Pancreas (tissue), 10 donors: ENCODE measurements around the gene TCTA. TPM values are rescaled to one million over a fixed set of nuclear protein-coding genes. Genes with fewer than 3 reads are reported as not detected.
A peak's percentile ranks its signal among the peaks of the same experiment; 100 is the strongest.

Experiments used
- ATAC-seq, 4 donors: fragments of 200-7000 bp; cut with Tn5 transposase; one replicate each; pipeline versions ENCODE4 v1.8.0 to v1.9.1; 2020; ENCODE audit warnings: mild to moderate bottlenecking in 4 of 4, moderate library complexity in 4 of 4
- DNase-seq, 6 donors: peaks; one replicate each; pipeline ENCODE4 v3.0.0-alpha.2; 2020
- FAIRE-seq: peaks from 2 replicates; lab custom pipeline; 2012; peaks lifted over from hg19 to GRCh38; lab: Jason Lieb, UNC
- H3K27ac ChIP-seq, 4 donors: fragments of 200-600 bp; sonication (generic); 1 replicate in 3 of 4; 2 replicates in 1 of 4; pipeline versions ENCODE4 v1.5.0 to v1.8.0; 2020
- H3K27me3 ChIP-seq, 4 donors: fragments of 200-600 bp; one replicate each; pipeline ENCODE4 v1.8.0; 2021
- H3K36me3 ChIP-seq, 3 donors: fragments of 200-600 bp; sonication (generic) in 1 of 3; one replicate each; pipeline versions ENCODE4 v1.5.0 to v1.8.0; 2020 to 2021
- H3K4me1 ChIP-seq, 3 donors: fragments of 200-600 bp; one replicate each; pipeline ENCODE4 v1.8.0; 2021
- H3K4me3 ChIP-seq, 4 donors: fragments of 200-600 bp; sonication (generic) in 2 of 4; one replicate each; pipeline versions ENCODE4 v1.5.0 to v1.8.0; 2020 to 2021
- H3K9me3 ChIP-seq, 4 donors: fragments of 200-600 bp; one replicate each; pipeline ENCODE4 v1.8.0; 2021
- CTCF ChIP-seq, 4 donors: fragments of 200-600 bp; sonication (generic) in 3 of 4; IDR thresholded peaks; one replicate each; pipeline versions ENCODE4 v1.5.0 to v1.8.0; 2021; ENCODE audit warnings: antibody characterized with exemption in 4 of 4
- WGBS, 2 donors: extraction: QIAGEN DNeasy Blood & Tissue Kit; methylation state at CpG; one replicate each; pipeline ENCODE4 v1.1.7; 2013; 5-methylcytosine and 5-hydroxymethylcytosine counted together
- intact Hi-C, 3 donors: fragments of 100-400 bp; cut with DNase I; formaldehyde crosslinking; loops; one replicate each; pipeline versions ENCODE4 v1.11.1 to v1.14.2; 2022
- polyA plus RNA-seq, 2 donors: library from polyadenylated mRNA; stranded (reverse); fragments of 200-250 nt; gene quantifications; one replicate each; pipeline ENCODE4 v1.2.3, GENCODE V29; 2013
- total RNA-seq, 6 donors: library from RNA; stranded (reverse); fragmentation: NEBNext Ultra II Directional in 4 of 6; extraction: Animal tissue kit (Norgen Biotek cat#: 25700) in 4 of 6; gene quantifications; one replicate each; pipeline versions ENCODE4 v1.2.1 to v1.2.4, GENCODE V29; 2021 to 2023
- donor health status: healthy with polysubstance abuse.
- donor health status: DM: no; HTN: no; CAD: no; lungs with moderate emphysema.
- donor health status: DM: no; HTN: no; CAD: no.
- donor health status: control.
- donor health status: control.
- donor health status: Bipolar disorder and iron deficiency.
- donor health status: DM: yes; HTN: yes; CAD: no.
- donor health status: DM: no; HTN: no; CAD: no.
- donor health status: DM: no; HTN: no; CAD: no.
- donor health status: DM: yes; HTN: yes; CAD: no.

TCTA gene
- total and polyA plus RNA-seq, 8 donors: 8.5 to 33.1 (median 13.9) TPM

GRCh38 chr3:49453621-49454020 is 41.4 kb downstream of the TCTA start:
- FAIRE-seq: no peak
- Histone ChIP-seq H3K4me1 (peaks cover 7 to 30% (median 7%) of the 10 kb centered on the region in 3 donors), H3K4me3 (no peak overlapping the region), H3K27ac (no peak overlapping the region), H3K27me3 (no peaks in the 10 kb centered on the region), H3K36me3 (no peaks in the 10 kb centered on the region), H3K9me3 (no peaks in the 10 kb centered on the region)
- intact Hi-C loops: no loop called here
- no peak for TF ChIP-seq CTCF (IDR thresholded peaks at IDR 0.05)
- no peak for ATAC-seq
- DNase-seq: no peak
- WGBS, 2 donors: 88 to 91% methylated on average over 4 of the region's 4 CpGs

- Histone ChIP-seq H3K27me3 (no peaks in the 10 kb centered on the region), H3K4me3 (no peak overlapping the region), H3K9me3 (no peaks in the 10 kb centered on the region), H3K27ac (peak overlapping the region in 3 of 4 donors; percentile 25 to 55 (median 42)), H3K4me1 (peaks cover 7 to 33% (median 13%) of the 10 kb centered on the region in 3 donors), H3K36me3 (no peaks in the 10 kb centered on the region)
- WGBS, 2 donors: 32 to 50% methylated on average over 2 of the region's 2 CpGs
- ATAC-seq: peak; percentile 39 to 85 (median 76)
- peak in 3 of 4 donors; percentile 15 to 26 (median 16) for TF ChIP-seq CTCF (IDR thresholded peaks at IDR 0.05)
- no peak for FAIRE-seq
- peak in 5 of 6 donors; percentile 52 to 78 (median 60) for DNase-seq
- intact Hi-C loops: no loop called here
These were observed 42.2 kb downstream of the TCTA start for GRCh38 chr3:49454458-49454857.

- peak overlapping the region; percentile 1 to 55 (median 34) for H3K27ac ChIP-seq
- H3K36me3 ChIP-seq: no peaks in the 10 kb centered on the region
- peaks cover 14 to 39% (median 19%) of the 10 kb centered on the region in 3 donors for H3K4me1 ChIP-seq
- DNase-seq: no peak
- H3K9me3 ChIP-seq: no peaks in the 10 kb centered on the region
- 44 to 46% methylated on average over 3 of the region's 3 CpGs for WGBS, 2 donors
- TF ChIP-seq CTCF (IDR thresholded peaks at IDR 0.05): no peak
- intact Hi-C loops: no loop called here
- ATAC-seq: peak in 2 of 4 donors; percentile 1 to 8
- H3K4me3 ChIP-seq: no peak overlapping the region
- FAIRE-seq: no peak
- H3K27me3 ChIP-seq: no peaks in the 10 kb centered on the region
These were observed 42.9 kb downstream of the TCTA start for GRCh38 chr3:49454898-49455681.

- Histone ChIP-seq H3K36me3 (no peaks in the 10 kb centered on the region), H3K27me3 (no peaks in the 10 kb centered on the region), H3K4me3 (no peak overlapping the region), H3K4me1 (peaks cover 26 to 52% (median 33%) of the 10 kb centered on the region in 3 donors), H3K9me3 (no peaks in the 10 kb centered on the region), H3K27ac (peak overlapping the region in 1 of 4 donors; percentile 33)
- intact Hi-C loops: no loop called here
- 83 to 84% methylated on average over 3 of the region's 3 CpGs for WGBS, 2 donors
- DNase-seq: no peak
- TF ChIP-seq CTCF (IDR thresholded peaks at IDR 0.05): no peak
- FAIRE-seq: no peak
- ATAC-seq: no peak
These were observed 44.2 kb downstream of the TCTA start for GRCh38 chr3:49456466-49456865.
